Endothelial cell of umbilical vein (primary cell): ENCODE data around the gene INPP4B.

ENCODE experiments used
- CTCF ChIP-seq, 2 donors: IDR thresholded peaks; 1 replicate in 1 of 2; 2 replicates in 1 of 2; pipeline ENCODE4 v1.5.1; 2011; ENCODE audit warnings: low read length in 2 of 2, mild to moderate bottlenecking in 2 of 2, moderate library complexity in 2 of 2, control low read depth in 1 of 2, inconsistent platforms in 1 of 2, low read depth in 1 of 2; ENCODE audit not compliant: insufficient read depth in 1 of 2; ENCODE audit errors: extremely low read depth in 1 of 2
- EZH2 ChIP-seq: IDR thresholded peaks from 2 replicates; pipeline ENCODE4 v1.6.1; 2012; ENCODE audit warnings: borderline replicate concordance, low read depth, mild to moderate bottlenecking, moderate library complexity, low read length, inconsistent platforms; ENCODE audit not compliant: severe bottlenecking
- FOS ChIP-seq: IDR thresholded peaks from 2 replicates; pipeline ENCODE4 v1.6.1; 2011; ENCODE audit warnings: mild to moderate bottlenecking, low read length, moderate library complexity, borderline replicate concordance; ENCODE audit not compliant: insufficient read depth
- MAX ChIP-seq: IDR thresholded peaks from 2 replicates; pipeline ENCODE4 v1.6.1; 2011; ENCODE audit not compliant: insufficient read depth, insufficient read length
- MYC ChIP-seq: IDR thresholded peaks from one replicate; pipeline ENCODE4 v1.6.1; 2011; ENCODE audit warnings: mild to moderate bottlenecking, low read depth, low read length
- POLR2A ChIP-seq: IDR thresholded peaks from 2 replicates; pipeline ENCODE4 v1.6.1; 2012; ENCODE audit warnings: low read depth, mild to moderate bottlenecking, control low read depth, low read length
- POLR2AphosphoS5 ChIP-seq: IDR thresholded peaks from 2 replicates; pipeline ENCODE4 v1.6.1; 2012; ENCODE audit warnings: low read depth, mild to moderate bottlenecking, control low read depth, low read length, moderate library complexity; ENCODE audit not compliant: insufficient read depth

GRCh38 chr4:141999446-142000143, 846.5 kb downstream of the INPP4B start:
- TF ChIP-seq POLR2A (no peak), CTCF (IDR thresholded peaks at IDR 0.05; ENCODE audit: extremely low read depth in 1 of 2, insufficient read depth in 1 of 2, low read depth in 1 of 2, low read length in 2 of 2) (no peak), EZH2 (no peak), MAX (no peak), FOS (no peak), MYC (no peak), POLR2AphosphoS5 (no peak)
